Endothelial cell of hepatic sinusoid (primary cell): ENCODE results near the gene MOBP.

Source experiments
- in situ Hi-C: cut with HindIII; loops from 2 replicates; pipeline ENCODE4 v1.10.0; 2017; ENCODE audit warnings: low sequenced_read_pairs

MOBP gene

DNA sequence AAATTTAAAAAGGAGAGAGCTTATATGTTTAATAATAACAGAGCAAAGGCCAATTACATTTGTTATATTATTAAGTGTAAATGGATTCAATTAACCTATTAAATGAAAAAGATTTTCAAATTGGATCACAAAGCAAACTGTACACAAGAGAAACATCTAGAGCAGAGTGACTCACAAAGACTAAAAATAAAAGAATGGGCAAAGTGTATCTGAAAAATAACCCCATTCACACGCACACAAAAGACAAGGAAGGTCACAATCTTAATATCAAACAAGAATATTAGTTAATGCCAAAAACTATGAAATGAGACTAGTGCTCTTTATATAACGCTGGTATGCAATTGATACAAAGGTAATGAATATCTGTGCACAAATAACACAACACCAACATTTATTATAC, 65.7 kb downstream of the MOBP start:
- in situ Hi-C loops: no loop called here

- in situ Hi-C loops: no loop called here
These were observed 72.9 kb downstream of the MOBP start for GRCh38 chr3:39540162-39540921.

DNA sequence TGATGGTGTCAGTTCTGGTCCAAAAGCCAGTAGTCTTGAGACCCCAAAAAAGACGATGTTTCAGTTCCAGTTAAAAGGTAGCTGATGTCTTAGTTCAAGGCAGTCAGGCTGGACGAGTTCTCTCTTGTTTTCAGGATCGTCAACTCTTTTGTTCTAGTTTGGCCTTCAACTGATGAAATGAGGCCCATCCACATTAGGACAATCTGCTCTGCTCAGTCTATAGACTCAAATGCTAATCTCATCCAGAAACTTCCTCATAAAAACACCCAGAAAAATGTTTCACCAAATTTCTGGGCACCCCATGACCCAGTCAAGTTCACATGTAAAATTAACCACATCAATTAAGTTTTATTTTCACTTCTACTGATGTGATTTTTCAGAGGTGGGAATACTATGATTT, 74.0 kb downstream of the MOBP start:
- in situ Hi-C loops: no loop called here

- in situ Hi-C loops: no loop called here
These were observed 74.4 kb downstream of the MOBP start for GRCh38 chr3:39541917-39542329.

- in situ Hi-C loops: no loop called here
These were observed 75.1 kb downstream of the MOBP start for GRCh38 chr3:39542588-39542988.

DNA sequence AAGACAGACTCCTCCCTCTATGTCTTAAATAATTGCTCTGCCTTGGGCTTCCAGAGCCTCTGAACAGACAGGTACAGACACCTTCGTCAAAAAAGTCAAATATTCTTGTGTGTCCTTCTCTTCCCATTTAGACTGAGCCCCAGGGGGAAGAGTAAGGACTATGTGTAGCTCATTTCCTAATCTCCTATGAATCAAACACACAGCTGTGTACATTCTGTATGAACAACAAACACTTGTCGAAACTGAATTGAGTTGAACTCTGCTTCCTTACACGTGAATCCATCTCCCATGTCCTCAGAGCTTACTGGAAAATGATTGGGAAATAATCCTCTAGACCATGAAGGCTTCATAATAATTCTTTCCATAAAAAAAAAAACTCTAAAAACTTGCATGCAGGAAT, 80.8 kb downstream of the MOBP start:
- in situ Hi-C loops: no loop called here

DNA sequence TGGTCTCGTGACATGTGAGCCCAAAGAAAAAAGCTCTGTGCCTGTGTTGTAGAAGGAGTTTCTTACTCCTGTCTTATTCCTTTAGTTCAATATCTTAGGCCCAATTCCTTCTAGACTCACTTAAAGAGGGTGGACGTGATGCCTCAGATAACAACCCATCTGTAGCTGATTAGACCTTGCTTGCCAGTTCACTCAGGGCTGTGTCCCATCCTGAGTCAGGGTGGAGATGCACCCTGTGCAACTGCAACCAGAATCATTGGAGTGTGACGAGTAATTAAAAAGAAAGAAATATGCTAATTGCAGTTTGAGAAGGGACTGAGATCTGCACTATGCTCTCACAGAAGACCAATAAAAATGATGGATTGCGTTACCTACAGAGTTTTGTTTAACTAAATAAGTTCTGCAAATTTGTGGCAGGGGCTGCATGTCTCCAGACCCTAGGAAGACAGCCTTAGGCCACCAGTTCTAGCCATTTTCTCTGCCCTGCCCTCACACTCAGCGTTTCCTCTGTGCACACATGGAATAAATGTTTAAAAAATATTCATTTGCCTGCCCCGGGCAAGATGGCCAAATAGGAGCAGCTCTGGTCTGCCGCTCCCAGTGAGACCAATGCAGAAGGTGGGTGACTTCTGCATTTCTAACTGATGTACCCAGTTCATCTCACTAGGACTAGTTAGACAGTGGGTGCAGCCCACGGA, 83.0 kb downstream of the MOBP start:
- in situ Hi-C loops: no loop called here
